GM12801 (cell line): ENCODE results near the gene GNG14.

Source experiments
- CTCF ChIP-seq: IDR thresholded peaks from one replicate; pipeline ENCODE4 v1.5.1; 2011; ENCODE audit warnings: control low read depth; ENCODE audit not compliant: insufficient read length; ENCODE audit errors: extremely low read depth

Gene GNG14

GRCh38 chr19:12687496-12688196 is at the start of gene GNG14:
Gene GNG14, plus strand, starts transcription at chr19:12687998. Its CDS starts 51 bp downstream, at chr19:12688049.
- TF ChIP-seq CTCF = no peak

- TF ChIP-seq CTCF = no peak
These were observed 49.1 kb upstream of the GNG14 start for GRCh38 chr19:12638611-12639182.

GRCh38 chr19:12639901-12640613 is 47.7 kb upstream of the GNG14 start:
- no peak for TF ChIP-seq CTCF

- no peak for TF ChIP-seq CTCF
These were observed 46.3 kb upstream of the GNG14 start for GRCh38 chr19:12641456-12641855.

- TF ChIP-seq CTCF = no peak
These were observed 45.3 kb upstream of the GNG14 start for GRCh38 chr19:12642506-12642905.

GRCh38 chr19:12646551-12646950 is 41.2 kb upstream of the GNG14 start:
- no peak for TF ChIP-seq CTCF

GRCh38 chr19:12647047-12647446 is 40.8 kb upstream of the GNG14 start:
- TF ChIP-seq CTCF = no peak
